ENCODE data around the gene ABCA12.

Gene ABCA12

GRCh38 chr2:215029936-215030335, 108.5 kb downstream of the ABCA12 start:
- DNase-seq = no peak

DNA sequence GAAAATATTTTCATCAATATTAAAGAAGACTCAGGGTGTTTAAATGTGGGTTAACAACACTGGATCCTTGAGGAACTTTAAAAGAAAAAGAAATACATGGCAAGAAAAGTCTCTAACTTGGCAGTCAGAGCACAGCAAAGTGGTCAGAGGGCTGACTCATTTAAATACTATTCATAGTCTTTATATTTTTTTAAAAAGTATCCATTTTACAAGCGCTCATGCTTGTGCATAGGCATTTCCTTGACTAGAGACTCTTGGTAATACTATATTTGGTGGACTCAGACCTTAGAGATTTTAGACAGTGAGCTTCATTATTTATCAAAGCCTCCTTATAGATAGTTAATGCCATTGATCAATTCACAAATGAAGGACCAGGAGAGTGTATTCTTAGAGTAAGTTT, 110.2 kb downstream of the ABCA12 start:
- DNase-seq = no peak

- DNase-seq = no peak
These were observed 110.6 kb downstream of the ABCA12 start for GRCh38 chr2:215027779-215028178.

GRCh38 chr2:215022910-215023309, 115.5 kb downstream of the ABCA12 start:
- DNase-seq = no peak

DNA sequence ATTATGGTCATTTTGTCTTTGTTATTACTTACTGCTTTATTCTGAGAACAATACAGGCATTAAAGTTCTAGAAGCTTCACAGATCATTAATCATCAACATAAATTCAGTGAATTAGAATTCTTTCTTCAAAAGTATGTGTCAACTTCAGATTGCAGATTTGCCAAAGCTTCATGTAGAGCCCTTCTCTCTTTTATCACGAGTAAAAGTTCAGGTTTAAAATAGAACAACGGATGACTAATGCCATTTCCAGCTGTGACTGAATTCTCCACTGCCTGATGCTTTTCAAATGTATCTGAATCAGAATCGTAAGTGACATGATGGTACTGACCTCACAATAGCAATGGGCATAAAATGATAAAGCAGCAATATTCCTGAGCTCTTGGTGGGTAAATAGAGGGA, 116.0 kb downstream of the ABCA12 start:
- no peak for DNase-seq

DNA sequence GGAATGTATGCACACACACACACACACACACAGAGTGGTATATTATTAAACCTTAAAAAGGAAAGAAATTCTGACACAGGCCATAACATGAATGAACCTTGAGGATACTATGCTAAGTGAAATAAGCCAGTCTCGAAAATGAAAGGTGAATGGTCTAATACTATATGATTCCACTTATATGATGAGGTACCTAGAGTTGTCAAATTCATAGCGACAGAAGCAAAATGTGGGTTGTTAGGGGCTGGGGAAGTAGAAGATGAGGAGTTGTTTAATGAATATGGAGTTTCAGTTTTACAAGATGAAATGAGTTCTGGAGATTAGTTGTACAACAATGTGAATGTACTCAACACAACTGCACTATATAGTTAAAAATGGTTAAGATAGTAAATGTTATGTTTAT, 118.1 kb downstream of the ABCA12 start:
- no peak for DNase-seq

GRCh38 chr2:215019521-215020145, 118.8 kb downstream of the ABCA12 start:
- DNase-seq = no peak

DNA sequence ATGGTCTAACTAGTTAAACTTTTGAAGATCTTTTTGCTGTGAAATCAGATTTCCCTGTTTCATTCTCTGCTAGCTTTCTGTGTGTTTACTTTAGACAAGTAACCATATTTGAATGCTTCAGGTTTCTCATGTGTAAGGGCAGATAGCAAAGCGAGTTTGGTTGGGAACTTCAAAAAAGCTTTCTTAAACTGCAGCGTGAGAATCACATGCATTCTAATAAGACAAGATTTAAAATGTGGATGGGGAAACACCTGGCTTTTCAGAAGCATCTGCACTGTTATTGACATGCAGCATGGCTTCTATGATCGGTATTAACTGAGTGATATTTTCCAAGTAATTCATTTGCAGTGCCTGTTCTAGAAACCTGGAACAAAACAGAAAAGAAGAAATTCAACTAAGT, 119.3 kb downstream of the ABCA12 start:
- DNase-seq = no peak

DNA sequence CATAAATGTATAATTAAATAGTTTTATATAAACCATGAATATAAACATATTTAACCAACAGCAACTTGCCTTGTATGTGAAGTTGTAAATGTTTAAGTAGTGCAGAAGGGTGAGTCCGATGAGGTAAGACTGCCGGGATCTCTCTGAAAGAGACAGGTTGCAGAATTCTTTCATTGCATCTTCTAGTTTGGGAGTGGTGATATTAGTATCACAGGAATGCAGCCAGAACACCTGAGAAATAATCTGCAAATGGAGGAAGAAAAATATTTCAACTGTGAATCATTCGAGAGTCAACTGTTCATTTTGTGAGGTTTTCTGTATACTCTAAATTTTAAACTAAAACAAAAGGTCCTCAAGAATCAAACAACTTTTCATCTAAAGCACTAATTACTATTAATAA, 123.0 kb downstream of the ABCA12 start:
- DNase-seq = no peak

DNA sequence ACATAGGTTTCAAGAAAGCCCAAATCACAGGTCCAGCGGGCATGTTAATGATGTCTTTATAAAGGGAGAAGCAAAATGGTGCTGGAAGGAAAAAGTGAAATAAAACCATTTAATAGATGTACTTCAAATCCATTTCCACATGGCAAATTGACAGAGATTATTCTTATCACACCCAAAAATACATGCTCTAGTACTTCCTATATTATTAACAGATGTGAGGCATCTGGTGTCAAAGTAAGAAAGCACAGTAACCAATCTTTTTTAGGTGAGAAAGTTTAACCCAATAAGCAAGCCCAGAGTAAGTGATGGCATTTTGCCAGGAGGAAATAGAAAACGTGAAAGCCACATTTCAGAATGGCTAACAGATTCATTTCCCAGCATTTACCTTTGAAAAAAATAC, 128.0 kb downstream of the ABCA12 start:
- no peak for DNase-seq

DNA sequence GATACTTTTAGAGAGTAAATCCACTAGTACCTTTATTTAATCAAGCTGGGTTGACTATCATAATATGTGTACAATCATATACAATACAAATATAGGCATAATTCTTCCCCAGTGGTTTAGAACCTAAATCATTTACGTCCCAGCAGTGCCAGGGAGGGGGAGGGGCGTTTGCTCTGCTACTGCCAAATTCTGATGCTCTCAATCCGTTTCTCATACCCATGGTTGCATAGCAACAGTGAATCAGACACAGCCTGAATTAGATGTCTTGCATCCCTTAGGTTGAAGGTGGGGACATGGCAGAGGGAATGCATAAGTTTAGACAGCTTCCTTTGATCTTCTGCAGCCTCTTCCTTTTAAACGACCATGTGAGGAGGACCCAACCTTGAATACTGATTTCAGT, 135.4 kb downstream of the ABCA12 start:
- no peak for DNase-seq

DNA sequence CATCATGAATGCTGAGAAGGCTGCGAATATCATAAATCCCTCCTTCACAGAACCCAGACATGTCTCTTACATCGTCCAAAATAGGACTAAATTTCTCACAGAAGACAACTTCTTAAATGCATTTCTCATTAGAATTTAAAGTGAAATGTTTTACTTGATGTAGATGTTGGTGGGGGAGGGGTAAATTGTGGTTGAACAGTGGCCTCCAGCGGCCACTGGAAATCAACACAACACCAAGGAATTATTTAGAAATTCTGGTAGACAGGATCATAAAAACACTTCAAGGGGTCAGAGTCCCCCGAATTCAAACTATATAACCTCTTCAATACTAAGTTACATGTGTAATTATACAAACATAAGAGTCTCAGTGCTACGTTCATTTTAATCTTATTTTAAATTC, 135.9 kb downstream of the ABCA12 start:
- no peak for DNase-seq

DNA sequence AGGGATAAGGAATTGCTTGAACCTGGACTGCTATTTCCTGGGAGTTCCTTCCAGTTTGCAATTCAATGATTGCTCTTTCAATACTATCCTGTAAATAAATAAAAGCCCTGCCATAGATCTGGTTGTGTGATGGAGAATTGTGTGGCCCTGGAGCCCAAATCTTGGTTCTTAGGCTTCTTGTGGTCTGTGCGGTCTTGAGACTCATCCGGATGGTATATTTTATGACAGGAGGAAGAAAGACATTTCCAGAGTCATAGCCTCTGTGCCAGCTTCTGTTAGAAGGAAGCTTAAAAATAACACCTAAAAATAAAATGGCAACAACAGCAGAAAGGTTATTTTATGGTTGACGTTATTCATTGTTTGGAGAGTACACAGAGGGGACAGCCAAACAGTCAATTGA, 137.7 kb downstream of the ABCA12 start:
- DNase-seq = no peak

GRCh38 chr2:214995926-214996670, 142.3 kb downstream of the ABCA12 start:
- no peak for DNase-seq

DNA sequence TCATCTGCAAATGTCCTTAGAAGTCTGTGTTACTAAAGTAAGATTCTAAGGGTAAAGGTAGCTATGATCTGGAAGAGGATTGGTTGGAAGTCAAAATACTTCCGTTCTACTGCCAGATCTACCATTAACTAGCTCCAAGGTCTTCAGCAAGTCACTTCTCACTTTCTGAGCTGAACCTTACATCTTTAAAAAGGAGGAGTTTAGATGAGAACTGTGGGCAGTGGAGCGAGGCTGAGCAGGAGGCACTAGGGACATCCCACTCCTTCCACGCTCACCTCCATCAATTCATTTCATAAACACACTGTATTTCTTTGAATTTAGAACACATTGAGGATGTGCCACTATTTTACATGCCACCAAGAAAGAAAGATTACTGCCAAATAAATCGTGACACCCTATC, 143.0 kb downstream of the ABCA12 start:
- DNase-seq = no peak

GRCh38 chr2:214992911-214993310, 145.5 kb downstream of the ABCA12 start:
- DNase-seq = no peak

- DNase-seq = no peak
These were observed 149.2 kb downstream of the ABCA12 start for GRCh38 chr2:214989187-214989586.

- DNase-seq = no peak
These were observed 151.2 kb downstream of the ABCA12 start for GRCh38 chr2:214987261-214987660.

- DNase-seq = no peak
These were observed 152.8 kb downstream of the ABCA12 start for GRCh38 chr2:214985619-214986018.

DNA sequence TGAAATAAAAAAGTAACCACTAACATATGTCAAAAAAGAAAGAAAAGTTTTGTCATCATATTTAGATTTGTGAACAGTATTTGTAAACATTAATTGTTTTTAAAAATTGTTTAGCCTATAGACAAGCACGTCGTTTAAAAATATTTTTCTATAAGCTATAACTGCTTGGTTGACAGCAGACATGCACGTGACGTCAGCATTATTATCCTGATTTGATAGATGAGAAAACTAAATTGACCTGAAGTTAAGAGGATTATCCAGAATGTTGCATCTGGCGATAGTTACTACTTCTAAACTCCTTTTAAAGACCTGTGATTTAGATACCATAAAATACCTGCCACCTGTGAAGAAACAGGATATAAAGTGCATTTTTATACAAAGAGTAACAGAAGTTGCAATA, 172.0 kb downstream of the ABCA12 start:
- no peak for DNase-seq

DNA sequence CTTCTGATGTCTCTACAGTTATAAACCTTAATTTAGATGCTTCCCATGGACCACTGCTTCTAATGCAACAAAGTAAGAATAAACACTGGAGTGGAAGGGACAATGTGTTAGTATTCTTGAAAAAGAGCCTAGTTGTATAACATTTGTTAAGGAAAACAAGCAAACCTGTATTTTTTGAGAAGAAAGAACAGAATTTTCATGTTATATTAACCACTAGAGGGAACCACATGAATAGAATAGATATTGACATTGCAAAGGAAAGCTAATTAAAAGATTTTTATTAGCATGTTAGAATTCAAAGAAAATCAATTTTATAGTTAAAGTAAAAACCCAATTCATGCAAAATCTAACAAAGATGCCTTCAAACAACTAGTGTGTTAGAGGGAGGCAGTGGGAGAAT, 177.7 kb downstream of the ABCA12 start:
- no peak for DNase-seq

DNA sequence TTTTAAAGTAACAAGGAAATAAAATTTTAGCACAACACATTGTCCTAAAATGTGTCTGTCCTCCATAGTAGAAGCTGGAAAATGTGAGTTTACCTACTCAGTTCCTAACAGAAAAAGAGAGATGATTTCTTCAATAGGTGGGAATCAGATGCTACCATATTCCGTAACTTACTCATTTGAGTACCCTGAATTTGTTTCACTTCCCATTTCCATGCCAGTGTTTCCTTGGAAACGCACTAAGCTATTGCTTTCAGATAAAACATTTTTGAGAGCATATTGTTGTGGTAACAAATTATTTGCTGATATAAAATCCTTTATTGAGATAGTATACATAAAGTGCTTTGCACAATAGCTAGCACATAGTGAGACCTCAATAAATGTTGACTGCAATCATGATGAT, 191.5 kb downstream of the ABCA12 start:
- no peak for DNase-seq

DNA sequence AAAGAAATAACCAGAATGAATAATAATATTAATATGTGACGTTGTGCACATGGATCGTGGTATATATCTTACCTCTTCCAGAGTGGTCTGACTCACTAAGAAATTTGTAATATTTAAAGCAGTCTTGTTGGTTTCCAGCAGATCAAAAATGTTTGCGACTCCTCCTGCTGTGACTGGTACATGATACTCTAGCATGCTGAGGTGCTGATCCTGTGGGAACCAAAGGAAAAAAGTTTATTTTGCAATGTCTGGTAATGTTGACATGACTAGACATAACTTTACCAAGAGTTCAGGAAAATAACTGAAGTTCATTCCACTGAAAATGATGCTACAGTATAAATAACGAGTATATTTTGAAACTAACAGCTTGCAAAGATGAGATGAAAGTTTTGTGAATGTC, 204.4 kb downstream of the ABCA12 start:
- DNase-seq = no peak

DNA sequence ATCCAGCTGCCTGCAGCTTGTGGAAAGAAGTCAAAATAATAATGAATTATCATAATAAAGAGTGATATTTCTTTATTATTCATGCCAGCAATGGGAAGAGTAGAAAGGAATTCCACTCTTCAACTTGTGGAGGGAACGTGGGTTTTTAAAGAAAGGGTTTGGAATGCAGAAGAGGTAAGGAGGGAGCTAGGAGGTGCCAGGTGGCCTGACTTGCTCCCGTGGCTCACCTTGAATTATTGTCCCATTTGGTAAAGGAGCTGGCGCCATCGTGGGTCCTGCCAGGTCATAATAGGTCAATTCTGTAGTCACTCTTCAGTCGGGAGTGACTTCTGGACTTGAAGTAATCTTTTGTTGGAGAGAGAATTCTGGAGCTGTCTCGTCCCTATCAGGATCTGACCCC, 233.8 kb downstream of the ABCA12 start:
- no peak for DNase-seq

DNA sequence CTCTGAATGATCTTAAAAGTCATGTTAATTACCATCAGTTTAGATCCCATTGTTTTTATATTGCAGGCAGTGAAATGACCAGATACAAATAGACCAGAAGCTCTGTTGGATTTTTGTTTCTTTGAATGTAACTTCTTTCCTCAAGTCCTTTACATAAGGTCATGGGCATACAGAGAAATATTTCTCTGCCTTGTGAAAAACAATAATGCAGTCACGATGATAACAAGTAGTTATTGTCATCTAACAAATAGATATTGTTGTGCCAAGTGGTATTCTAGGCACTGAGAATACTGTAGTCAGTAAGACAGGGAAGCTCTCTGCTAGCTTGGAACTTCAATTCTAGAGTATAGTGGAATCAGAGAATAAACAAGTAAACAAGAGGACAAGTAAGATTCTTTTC, 234.2 kb downstream of the ABCA12 start:
- no peak for DNase-seq
